WTC11 (cell line): ENCODE results near the gene GRPEL1. TPM values are rescaled to one million over a fixed set of nuclear protein-coding genes. Genes with fewer than 3 reads are reported as not detected.

ENCODE experiments used
- ATAC-seq: fragments of 200-7000 bp; cut with Tn5 transposase; 2 replicates; pipeline ENCODE4 v1.10.0; 2021; ENCODE audit warnings: mild to moderate bottlenecking, moderate library complexity
- CTCF ChIA-PET: fragments of 300-600 bp; sonication (Branson Sonifier 250); formaldehyde crosslinking; loops from one replicate; lab custom pipeline; 2021; ENCODE audit warnings: antibody characterized with exemption; lab: Charles Lee
- POLR2A ChIA-PET: fragments of 350-600 bp; sonication (Branson Sonifier 250); formaldehyde crosslinking; loops from one replicate; lab custom pipeline; 2021; ENCODE audit warnings: antibody characterized with exemption; lab: Charles Lee
- DNase-seq: peaks from one replicate; pipeline ENCODE4 v3.0.0; 2021; ENCODE audit warnings: low spot score
- H3K27ac Mint-ChIP-seq: 2 replicates; pipeline ENCODE4 v1.8.0; 2021; ENCODE audit warnings: mixed read lengths
- H3K27me3 Mint-ChIP-seq: 2 replicates; pipeline ENCODE4 v1.8.0; 2021; ENCODE audit warnings: low read depth, mild to moderate bottlenecking, moderate library complexity, mixed read lengths
- H3K36me3 Mint-ChIP-seq: 2 replicates; pipeline ENCODE4 v1.8.0; 2021; ENCODE audit warnings: mixed read lengths
- H3K4me1 Mint-ChIP-seq: 2 replicates; pipeline ENCODE4 v1.8.0; 2022; ENCODE audit warnings: mixed read lengths
- H3K4me3 Mint-ChIP-seq: 2 replicates; pipeline ENCODE4 v1.8.0; 2021; ENCODE audit warnings: mild to moderate bottlenecking, moderate library complexity, mixed read lengths
- H3K9me3 Mint-ChIP-seq: 2 replicates; pipeline ENCODE4 v1.8.0; 2021; ENCODE audit warnings: mixed read lengths
- AFF4 ChIP-seq: sonication (generic); formaldehyde crosslinking; IDR thresholded peaks from 2 replicates; pipeline ENCODE4 v1.8.1; 2023; ENCODE audit warnings: mild to moderate bottlenecking, missing genetic modification reagents, borderline replicate concordance
- CREB1 ChIP-seq: sonication (generic); formaldehyde crosslinking; IDR thresholded peaks from 2 replicates; pipeline ENCODE4 v1.8.0; 2023; ENCODE audit warnings: mild to moderate bottlenecking, missing genetic modification reagents
- ESRRA ChIP-seq: sonication (generic); formaldehyde crosslinking; IDR thresholded peaks from 2 replicates; pipeline ENCODE4 v1.8.1; 2022; ENCODE audit warnings: mild to moderate bottlenecking, missing genetic modification reagents, borderline replicate concordance
- FOXJ3 ChIP-seq: sonication (generic); formaldehyde crosslinking; IDR thresholded peaks from 2 replicates; pipeline ENCODE4 v1.9.0; 2021; ENCODE audit warnings: missing genetic modification reagents, mild to moderate bottlenecking, borderline replicate concordance
- JAZF1 ChIP-seq: fragments of 250-450 bp; sonication (Bioruptor Pico); IDR thresholded peaks from 2 replicates; pipeline ENCODE4 v1.9.0; 2021; ENCODE audit warnings: moderate library complexity, mild to moderate bottlenecking, inconsistent platforms
- NR3C1 ChIP-seq: sonication (generic); formaldehyde crosslinking; conservative IDR thresholded peaks from 2 replicates; pipeline ENCODE4 v1.8.1; 2023; ENCODE audit warnings: low read depth, mild to moderate bottlenecking, missing genetic modification reagents
- OVOL2 ChIP-seq: fragments of 250-450 bp; sonication (Bioruptor Pico); IDR thresholded peaks from 2 replicates; pipeline ENCODE4 v1.9.0; 2021; ENCODE audit warnings: mild to moderate bottlenecking, borderline replicate concordance
- ZBTB43 ChIP-seq: sonication (generic); formaldehyde crosslinking; IDR thresholded peaks from 2 replicates; pipeline ENCODE4 v1.8.1; 2023; ENCODE audit warnings: mild to moderate bottlenecking, missing genetic modification reagents
- total RNA-seq: library from RNA; stranded (reverse); gene quantifications from 3 replicates; pipeline ENCODE4 v1.2.3, GENCODE V29; 2021

Gene GRPEL1
- total RNA-seq, 1 experiment from 2014 or later: 50.0 TPM

DNA sequence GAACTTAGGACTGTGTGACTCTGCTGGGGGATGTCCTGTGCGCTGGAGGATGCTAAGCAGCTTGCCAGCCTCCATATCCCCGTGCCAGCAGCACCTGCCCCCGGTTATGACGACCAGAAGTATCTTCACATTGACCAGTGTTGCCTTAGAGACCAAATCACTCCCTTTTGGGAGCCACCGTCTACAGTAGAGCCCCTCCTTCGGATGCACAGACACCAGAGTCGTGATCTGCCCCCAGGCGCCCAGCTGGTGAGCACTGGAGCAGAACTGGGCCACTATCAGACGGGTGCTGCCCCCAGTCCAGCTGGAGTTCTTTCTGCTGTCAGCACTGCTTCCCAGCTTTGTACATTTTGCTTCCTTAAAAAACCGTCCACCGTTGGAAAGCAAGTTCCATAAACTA lies 54.7 kb downstream of the GRPEL1 start (continued):
- TF ChIP-seq JAZF1 (no peak), ZBTB43 (CRISPR knock-in tag) (no peak), NR3C1 (CRISPR knock-in tag) (no peak), CREB1 (no peak), ESRRA (CRISPR knock-in tag) (no peak), AFF4 (CRISPR knock-in tag) (no peak)

- peaks cover 66% of the 10 kb centered on the region for H3K36me3 Mint-ChIP-seq
- ChIA-PET CTCF (interaction anchor here (0.6 to 4.2 kb wide), 2 partner anchors 33 to 279 kb away, joined by 3 to 17 read pairs; partner anchors contain the start of gene TADA2B), POLR2A (no interaction called here)
- ATAC-seq: no peak
- H3K4me3 Mint-ChIP-seq: no peak overlapping the region
- H3K27me3 Mint-ChIP-seq: peaks cover 2% of the 10 kb centered on the region; the same call in 1 of the 2 replicates
- H3K9me3 Mint-ChIP-seq: no peaks in the 10 kb centered on the region
- DNase-seq: no peak
- TF ChIP-seq OVOL2 (CRISPR knock-in tag) (no peak), FOXJ3 (CRISPR knock-in tag) (no peak)
- peaks cover 28% of the 10 kb centered on the region for H3K4me1 Mint-ChIP-seq
- H3K27ac Mint-ChIP-seq: no peak overlapping the region
Measured at GRCh38 chr4:7009564-7009963, 58.3 kb downstream of the GRPEL1 start.

Other genes starting within 250 kb of the GRPEL1 start
- gene TBC1D14, start 158.2 kb downstream of the GRPEL1 start, total RNA-seq: 42.4 to 45.1 TPM (median 43.4 TPM) in 3 replicates
- gene TADA2B, start 24.7 kb downstream of the GRPEL1 start, total RNA-seq: 12.2 to 14.3 TPM (median 13.1 TPM) in 3 replicates
- 5.5 to 9.1 TPM (median 6.6 TPM) in 3 replicates for gene SORCS2, start 124.5 kb upstream of the GRPEL1 start, total RNA-seq